Activated naive CD8-positive, alpha-beta T cell treated with anti-CD3 and anti-CD28 coated beads for 36 hours (primary cell): Measurements from ENCODE around the gene KCNK7. TPM values are rescaled to one million over a fixed set of nuclear protein-coding genes. Genes with fewer than 3 reads are reported as not detected.

ENCODE experiments used
- DNase-seq: peaks from one replicate; pipeline ENCODE4 v3.0.0; 2021
- H3K27ac Mint-ChIP-seq: one replicate; pipeline ENCODE4 v1.8.0; 2022; ENCODE audit warnings: mild to moderate bottlenecking, moderate library complexity, mixed read lengths
- H3K27me3 Mint-ChIP-seq: one replicate; pipeline ENCODE4 v1.8.0; 2022; ENCODE audit warnings: mild to moderate bottlenecking, mixed read lengths
- H3K36me3 Mint-ChIP-seq: one replicate; pipeline ENCODE4 v1.8.0; 2021; ENCODE audit warnings: mild to moderate bottlenecking, mixed read lengths
- H3K4me1 Mint-ChIP-seq: one replicate; pipeline ENCODE4 v1.8.0; 2021; ENCODE audit warnings: mixed read lengths
- H3K4me3 Mint-ChIP-seq: one replicate; pipeline ENCODE4 v1.8.0; 2022; ENCODE audit warnings: mild to moderate bottlenecking, moderate library complexity, mixed read lengths
- H3K9me3 Mint-ChIP-seq: one replicate; pipeline ENCODE4 v1.8.0; 2022; ENCODE audit warnings: mixed read lengths
- total RNA-seq, 2 experiments: library from RNA; stranded (reverse); gene quantifications; one replicate each; pipeline ENCODE4 v1.2.3, GENCODE V29; 2021

Gene KCNK7
- total RNA-seq, 2 experiments from 2014 or later: 0.37 to 0.62 TPM

DNA sequence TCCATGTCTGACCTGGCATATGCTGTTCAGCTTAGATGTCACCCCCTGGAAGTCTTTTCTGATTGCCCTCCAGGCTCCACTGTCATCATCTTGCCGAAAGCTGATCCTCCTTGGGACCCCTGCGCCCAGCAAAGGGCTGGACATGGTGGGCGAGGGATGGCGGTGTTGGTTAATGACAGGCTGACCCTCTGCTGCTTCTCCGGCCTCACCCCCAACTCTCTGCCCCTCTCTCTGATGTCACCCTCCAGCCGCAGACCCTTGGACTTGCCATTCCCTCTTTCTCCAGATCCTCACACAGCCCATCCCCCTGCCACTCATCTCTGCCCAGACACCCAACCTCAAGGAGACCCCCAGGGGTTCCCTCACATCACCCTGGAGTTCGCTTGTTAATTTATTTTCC lies 17.5 kb downstream of the KCNK7 start:
- H3K4me1 Mint-ChIP-seq: peaks cover 41% of the 10 kb centered on the region
- no peaks in the 10 kb centered on the region for H3K27me3 Mint-ChIP-seq
- DNase-seq: no peak
- H3K27ac Mint-ChIP-seq: peak overlapping the region; percentile 4
- H3K9me3 Mint-ChIP-seq: no peaks in the 10 kb centered on the region
- peaks cover 18% of the 10 kb centered on the region for H3K36me3 Mint-ChIP-seq
- peak overlapping the region; percentile 55 for H3K4me3 Mint-ChIP-seq

DNA sequence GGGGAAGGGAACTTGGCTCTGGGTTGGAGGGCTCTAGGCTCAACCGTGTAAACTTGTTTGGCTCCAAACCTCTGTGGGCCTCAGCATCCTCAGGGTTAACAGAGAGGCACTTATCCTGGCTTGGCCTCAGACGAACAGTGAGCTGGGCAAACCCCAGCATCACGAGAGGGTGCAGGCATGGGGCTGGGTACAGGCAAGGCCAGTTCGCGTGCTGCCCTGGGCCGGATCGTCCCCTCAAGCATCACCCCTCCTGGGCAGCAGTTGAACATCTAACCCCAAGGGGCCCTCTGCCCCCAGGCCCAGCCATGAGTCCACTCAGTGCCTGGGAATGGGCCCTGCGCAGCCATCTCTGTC lies 17.9 kb downstream of the KCNK7 start:
- Mint-ChIP-seq H3K27ac (peak overlapping the region; percentile 16), H3K9me3 (no peaks in the 10 kb centered on the region), H3K27me3 (no peaks in the 10 kb centered on the region), H3K4me3 (peak overlapping the region; percentile 55), H3K36me3 (peaks cover 22% of the 10 kb centered on the region), H3K4me1 (peaks cover 43% of the 10 kb centered on the region)
- DNase-seq: no peak

DNA sequence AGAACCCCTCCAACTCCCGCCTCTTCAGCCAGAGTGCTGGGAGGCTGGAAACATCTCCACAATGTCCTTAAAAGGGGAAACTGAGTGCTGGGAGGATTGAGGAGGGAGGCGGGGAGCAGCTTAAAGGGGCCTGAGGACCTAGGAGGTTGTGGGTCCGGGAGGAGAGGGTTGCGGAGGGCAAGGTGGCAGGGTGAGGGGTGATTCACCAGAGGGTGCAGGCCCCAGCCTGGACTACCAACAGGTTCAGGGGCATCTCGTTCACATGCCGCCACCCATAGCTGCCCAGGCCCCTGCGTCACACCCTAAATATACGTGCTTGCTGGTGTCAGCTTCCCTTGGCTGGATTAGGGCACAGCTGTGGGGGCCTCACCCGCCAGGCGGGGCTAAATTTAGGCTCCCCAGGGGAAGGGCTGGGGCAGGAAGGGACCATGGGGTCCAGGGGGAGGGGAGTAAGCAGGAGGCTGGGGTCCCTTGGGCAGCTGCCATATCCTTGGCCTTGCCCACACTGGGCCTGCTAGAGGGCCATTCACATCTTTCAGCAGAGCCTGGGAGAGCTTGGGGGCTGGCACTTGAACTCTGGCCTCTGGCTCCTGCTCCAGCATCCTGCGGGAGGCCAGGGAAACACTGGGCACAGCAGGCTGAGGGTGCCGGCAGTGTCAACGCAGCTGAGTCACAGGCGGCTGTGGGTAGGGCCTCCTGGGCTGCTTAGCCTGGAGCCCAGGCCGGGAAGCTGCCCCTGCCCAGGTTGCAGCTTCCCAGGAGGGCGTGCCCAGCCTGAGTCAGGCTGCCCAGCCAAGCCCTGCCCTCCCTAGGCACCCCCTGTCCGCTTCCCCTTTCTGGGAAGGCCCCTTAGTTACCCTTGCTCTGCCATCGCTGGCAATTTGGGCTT lies 18.5 kb downstream of the KCNK7 start:
- Mint-ChIP-seq H3K4me3 (peak overlapping the region; percentile 88), H3K27ac (peak overlapping the region; percentile 84), H3K4me1 (peaks cover 44% of the 10 kb centered on the region), H3K9me3 (no peaks in the 10 kb centered on the region), H3K27me3 (no peaks in the 10 kb centered on the region), H3K36me3 (peaks cover 23% of the 10 kb centered on the region)
- DNase-seq: peak; percentile 48

DNA sequence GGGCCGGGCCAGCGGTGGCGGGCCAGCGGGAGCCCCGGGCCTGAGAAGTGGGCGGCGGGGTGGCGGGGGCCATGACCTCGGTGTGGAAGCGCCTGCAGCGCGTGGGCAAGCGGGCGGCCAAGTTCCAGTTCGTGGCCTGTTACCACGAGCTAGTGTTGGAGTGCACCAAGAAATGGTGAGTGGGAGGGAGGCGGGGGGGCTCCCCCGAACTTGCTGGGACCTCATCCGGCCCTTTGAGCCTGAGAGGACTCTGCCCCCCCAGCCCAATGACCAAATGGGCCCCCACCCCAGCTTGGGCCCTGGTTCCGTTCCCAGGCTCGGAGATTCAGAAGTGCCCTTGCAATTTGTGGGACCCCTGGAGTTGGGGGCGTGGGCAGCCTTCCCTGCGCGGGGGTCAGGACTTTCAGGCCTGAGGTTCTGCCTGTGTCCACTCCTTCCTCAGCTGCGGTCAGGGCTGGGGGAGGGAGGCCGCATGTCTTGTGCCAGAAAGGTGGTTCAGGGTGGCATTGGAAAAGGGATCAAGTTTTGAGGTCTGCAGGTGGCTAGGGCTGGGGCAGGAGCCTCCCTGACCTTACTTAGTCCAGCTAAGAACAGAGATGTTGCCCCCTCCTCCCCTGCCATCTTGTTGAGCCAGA lies 19.3 kb downstream of the KCNK7 start:
- DNase-seq: no peak
- Mint-ChIP-seq H3K36me3 (peaks cover 26% of the 10 kb centered on the region), H3K27me3 (no peaks in the 10 kb centered on the region), H3K4me3 (peak overlapping the region; percentile 88), H3K4me1 (peaks cover 52% of the 10 kb centered on the region), H3K9me3 (no peaks in the 10 kb centered on the region), H3K27ac (peak overlapping the region; percentile 84)

DNA sequence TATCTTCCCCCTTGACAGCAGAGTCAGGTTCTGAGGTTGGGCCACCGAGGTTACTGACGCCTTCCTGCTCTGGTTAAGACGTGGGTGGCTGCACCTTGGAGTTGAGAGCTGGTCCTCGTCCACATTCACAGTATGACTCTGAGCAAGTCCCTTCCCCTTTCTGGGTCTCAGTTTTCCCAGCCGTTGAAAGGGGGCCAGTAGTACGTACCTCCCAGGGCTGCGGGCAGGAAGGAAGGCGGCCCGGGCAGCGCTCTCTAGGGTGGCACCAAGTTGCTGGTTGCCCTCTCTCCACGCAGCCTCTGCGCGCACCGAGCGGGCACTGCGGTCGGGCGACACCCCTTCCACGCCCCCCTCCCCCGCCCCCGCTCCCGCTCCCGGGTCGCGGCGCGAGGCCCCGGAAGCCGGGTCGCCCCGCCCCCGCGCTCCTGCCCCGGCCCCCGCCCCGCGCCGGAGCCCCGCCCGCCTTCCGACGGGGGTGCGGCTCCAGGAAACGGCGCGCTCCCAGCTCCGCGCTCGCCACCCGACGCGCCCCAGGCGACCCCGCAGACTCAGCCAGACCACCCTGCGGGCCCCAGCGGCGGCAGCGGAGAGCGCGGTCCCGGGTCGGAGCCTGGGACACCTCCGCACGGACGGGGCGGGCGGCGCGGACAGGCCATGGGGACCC lies 19.9 kb downstream of the KCNK7 start, which contains the start of gene EHBP1L1:
TSS of gene EHBP1L1 (plus strand) at position 486 of the 664 bp plus-strand sequence. CDS start 250 bp downstream, outside the sequence.
- Mint-ChIP-seq H3K4me3 (peak within 1 kb of the TSS; percentile 88), H3K4me1 (peaks cover 55% of the 10 kb centered on the region), H3K27me3 (no peaks in the 10 kb centered on the region), H3K9me3 (no peaks in the 10 kb centered on the region), H3K27ac (peak within 1 kb of the TSS; percentile 93), H3K36me3 (peaks cover 28% of the 10 kb centered on the region)
- DNase-seq: peak; percentile 84

DNA sequence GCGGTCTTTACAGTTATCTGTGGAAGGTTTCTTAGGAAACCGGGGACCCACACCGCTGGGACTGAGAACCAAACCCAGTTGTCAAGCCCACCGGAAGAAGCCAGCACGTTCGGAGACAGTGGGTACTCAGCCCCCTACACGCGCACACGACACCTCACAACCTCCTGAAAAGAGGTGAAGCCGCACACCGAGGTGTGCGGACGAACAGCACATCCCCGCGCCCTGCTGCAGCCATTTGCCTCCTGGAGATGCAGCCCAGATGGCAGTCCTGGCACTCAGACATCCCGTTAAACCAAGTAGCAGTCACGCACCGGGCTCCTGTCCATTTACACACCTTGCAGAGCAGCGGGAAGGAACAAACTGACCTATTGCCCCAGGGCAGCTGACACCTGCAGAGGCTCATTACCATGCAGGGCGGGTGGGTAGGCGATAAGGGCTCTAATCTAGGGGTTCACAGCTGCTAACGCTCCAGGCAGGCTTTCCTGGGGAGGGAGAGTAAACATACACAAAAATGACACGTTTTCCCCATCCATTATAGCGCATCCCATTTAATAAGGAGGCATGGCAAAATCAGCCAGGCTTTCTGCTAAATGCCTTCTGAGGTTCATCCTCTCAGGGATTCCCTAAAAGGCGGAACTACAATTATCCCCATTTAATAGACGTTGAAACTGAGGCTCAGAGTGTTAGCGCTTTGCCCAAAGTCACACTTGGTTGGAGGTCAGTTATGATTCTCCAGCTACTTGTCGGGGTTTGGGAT lies 20.6 kb downstream of the KCNK7 start:
- DNase-seq: no peak
- no peaks in the 10 kb centered on the region for H3K27me3 Mint-ChIP-seq
- peak overlapping the region; percentile 93 for H3K27ac Mint-ChIP-seq
- peaks cover 30% of the 10 kb centered on the region for H3K36me3 Mint-ChIP-seq
- peak overlapping the region; percentile 82 for H3K4me3 Mint-ChIP-seq
- no peaks in the 10 kb centered on the region for H3K9me3 Mint-ChIP-seq
- peaks cover 55% of the 10 kb centered on the region for H3K4me1 Mint-ChIP-seq

DNA sequence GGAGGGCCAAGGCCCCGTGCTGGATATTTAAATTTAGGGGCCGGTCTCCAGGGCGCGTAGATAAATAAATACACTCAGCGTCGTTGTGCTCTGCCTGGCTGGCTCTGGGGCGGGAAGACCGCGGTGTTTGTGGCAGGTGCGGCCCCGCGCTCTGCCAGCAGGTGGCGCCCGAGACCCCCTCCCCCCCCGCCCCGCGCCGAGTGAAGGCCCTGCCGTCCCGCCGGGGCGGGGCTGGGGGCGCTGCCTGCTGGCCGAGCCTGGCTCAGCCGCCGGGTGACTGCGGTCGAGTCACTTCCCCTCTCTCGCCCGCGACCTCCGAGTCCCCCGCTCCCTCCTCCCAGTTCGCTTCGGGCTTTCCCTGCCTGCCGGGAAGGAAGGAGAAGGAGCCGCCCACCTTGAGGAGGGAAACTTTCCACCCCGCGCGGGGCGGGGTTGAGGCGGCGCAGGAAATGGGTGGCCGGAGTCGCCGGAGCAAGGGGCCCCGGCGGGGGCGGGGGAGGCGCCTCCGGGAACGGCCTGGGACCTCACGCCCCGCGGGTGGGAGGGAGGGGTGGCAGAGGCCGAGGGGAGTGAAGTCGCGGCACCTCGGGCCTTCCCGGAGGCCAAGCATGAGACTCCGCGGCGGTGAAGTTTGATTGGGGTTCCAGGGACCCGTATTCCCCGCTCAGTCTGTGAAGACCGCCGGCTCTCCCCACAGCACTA lies 21.3 kb downstream of the KCNK7 start:
- Mint-ChIP-seq H3K36me3 (peaks cover 26% of the 10 kb centered on the region), H3K27me3 (no peaks in the 10 kb centered on the region), H3K9me3 (no peaks in the 10 kb centered on the region), H3K27ac (peak overlapping the region; percentile 93), H3K4me3 (peak overlapping the region; percentile 82), H3K4me1 (peaks cover 53% of the 10 kb centered on the region)
- DNase-seq: peak; percentile 96

DNA sequence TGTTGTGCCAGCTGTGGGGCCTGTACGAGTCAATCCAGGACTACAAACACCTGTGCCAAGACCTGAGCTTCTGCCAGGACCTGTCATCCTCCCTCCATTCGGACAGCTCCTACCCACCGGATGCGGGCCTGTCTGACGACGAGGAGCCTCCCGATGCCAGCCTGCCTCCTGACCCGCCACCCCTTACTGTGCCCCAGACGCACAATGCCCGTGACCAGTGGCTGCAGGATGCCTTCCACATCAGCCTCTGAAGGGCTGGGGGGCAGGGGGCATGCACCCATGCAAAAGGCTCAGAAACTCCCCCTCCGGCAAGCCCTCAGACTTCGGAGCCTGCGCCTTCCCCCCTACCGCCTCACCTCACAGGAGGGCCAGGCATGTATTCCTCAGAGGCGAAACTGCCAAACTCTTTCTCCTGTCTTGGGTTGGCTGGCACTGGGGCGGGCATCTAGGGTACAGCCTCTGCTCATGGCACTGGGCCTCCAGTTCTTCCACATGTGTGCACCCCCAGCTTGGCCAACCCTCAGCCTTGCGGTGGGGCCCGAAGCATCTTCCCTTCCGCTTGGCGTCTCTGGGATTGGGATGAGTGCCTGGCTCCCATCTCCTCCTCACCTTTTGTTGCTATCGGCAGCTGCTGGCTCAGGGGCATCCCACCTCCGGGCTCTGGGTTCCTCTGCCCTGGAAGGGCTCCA lies 22.1 kb downstream of the KCNK7 start:
- Mint-ChIP-seq H3K27me3 (no peaks in the 10 kb centered on the region), H3K4me3 (peak overlapping the region; percentile 79), H3K27ac (peak overlapping the region; percentile 86), H3K4me1 (peaks cover 51% of the 10 kb centered on the region), H3K36me3 (peaks cover 28% of the 10 kb centered on the region), H3K9me3 (no peaks in the 10 kb centered on the region)
- DNase-seq: no peak

DNA sequence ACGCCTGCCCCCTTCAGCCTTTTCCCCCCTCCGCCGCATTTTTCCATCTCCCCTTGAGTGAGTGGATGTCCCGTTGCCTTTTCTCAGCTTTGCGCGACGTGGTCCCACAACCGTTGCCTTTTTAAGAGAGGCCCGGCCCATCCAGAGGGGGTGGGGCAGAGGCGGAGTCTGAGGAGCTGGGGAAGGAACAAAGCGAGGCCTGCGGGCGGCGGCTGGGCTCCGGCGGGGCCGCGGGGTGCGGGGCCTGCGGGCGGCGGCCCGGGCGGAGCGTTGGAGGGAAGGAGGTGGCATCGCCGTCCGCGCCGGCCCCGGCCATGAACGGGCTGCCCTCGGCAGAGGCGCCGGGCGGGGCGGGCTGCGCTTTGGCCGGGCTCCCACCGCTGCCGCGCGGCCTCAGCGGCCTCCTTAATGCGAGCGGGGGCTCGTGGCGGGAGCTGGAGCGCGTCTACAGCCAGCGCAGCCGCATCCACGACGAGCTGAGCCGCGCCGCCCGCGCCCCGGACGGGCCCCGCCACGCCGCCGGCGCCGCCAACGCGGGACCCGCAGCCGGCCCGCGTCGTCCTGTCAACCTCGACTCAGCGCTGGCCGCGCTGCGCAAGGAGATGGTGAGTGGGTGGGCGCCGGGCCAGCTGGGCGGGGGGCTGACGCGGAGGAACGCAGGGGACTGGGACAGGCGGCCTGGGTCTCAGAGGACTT lies 23.1 kb downstream of the KCNK7 start, which contains the start of gene FAM89B:
TSS of gene FAM89B (plus strand) at position 183 of the 696 bp plus-strand sequence. CDS start at position 315, 132 bp downstream.
- Mint-ChIP-seq H3K4me3 (peak within 1 kb of the TSS; percentile 100), H3K27ac (peak within 1 kb of the TSS; percentile 86), H3K9me3 (no peaks in the 10 kb centered on the region), H3K27me3 (no peaks in the 10 kb centered on the region), H3K4me1 (peaks cover 46% of the 10 kb centered on the region), H3K36me3 (peaks cover 27% of the 10 kb centered on the region)
- peak; percentile 88 for DNase-seq

DNA sequence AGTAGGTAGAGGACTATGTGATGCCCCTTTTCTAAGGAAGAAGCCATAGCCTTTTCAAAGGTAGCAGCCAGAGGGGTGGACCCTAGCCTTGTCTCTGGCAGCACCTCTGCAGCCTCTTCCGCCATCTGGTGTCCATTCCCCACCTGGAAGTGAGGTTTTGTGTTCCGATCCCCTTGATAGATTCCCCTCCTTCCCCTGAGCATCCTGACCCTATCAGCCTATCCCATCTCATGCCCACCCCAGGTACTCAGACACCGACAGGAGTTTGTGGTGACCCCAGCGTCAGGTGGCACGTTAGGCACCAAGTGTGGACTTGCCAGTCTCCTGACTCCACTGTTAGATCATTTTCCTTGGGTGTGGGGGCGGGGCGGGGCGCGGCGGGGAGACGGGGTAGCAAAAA lies 23.7 kb downstream of the KCNK7 start:
- Mint-ChIP-seq H3K4me1 (peaks cover 49% of the 10 kb centered on the region), H3K9me3 (no peaks in the 10 kb centered on the region), H3K36me3 (peaks cover 27% of the 10 kb centered on the region), H3K27ac (peak overlapping the region; percentile 79), H3K27me3 (no peaks in the 10 kb centered on the region), H3K4me3 (peak overlapping the region; percentile 100)
- DNase-seq: no peak

DNA sequence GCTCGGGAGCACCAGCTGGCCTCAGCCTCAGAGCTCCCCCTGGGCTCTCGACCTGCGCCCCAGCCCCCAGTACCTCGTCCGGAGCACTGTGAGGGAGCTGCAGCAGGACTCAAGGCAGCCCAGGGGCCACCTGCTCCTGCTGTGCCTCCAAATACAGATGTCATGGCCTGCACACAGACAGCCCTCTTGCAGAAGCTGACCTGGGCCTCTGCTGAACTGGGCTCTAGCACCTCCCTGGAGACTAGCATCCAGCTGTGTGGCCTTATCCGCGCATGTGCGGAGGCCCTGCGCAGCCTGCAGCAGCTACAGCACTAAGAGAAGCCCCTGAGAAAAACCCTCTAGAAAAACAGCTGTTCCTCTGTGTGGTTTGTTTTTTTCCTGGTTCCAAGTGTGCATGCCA lies 24.2 kb downstream of the KCNK7 start:
- H3K4me3 Mint-ChIP-seq: peak overlapping the region; percentile 100
- H3K36me3 Mint-ChIP-seq: peaks cover 27% of the 10 kb centered on the region
- H3K27ac Mint-ChIP-seq: peak overlapping the region; percentile 97
- DNase-seq: no peak
- H3K27me3 Mint-ChIP-seq: no peaks in the 10 kb centered on the region
- peaks cover 49% of the 10 kb centered on the region for H3K4me1 Mint-ChIP-seq
- no peaks in the 10 kb centered on the region for H3K9me3 Mint-ChIP-seq

DNA sequence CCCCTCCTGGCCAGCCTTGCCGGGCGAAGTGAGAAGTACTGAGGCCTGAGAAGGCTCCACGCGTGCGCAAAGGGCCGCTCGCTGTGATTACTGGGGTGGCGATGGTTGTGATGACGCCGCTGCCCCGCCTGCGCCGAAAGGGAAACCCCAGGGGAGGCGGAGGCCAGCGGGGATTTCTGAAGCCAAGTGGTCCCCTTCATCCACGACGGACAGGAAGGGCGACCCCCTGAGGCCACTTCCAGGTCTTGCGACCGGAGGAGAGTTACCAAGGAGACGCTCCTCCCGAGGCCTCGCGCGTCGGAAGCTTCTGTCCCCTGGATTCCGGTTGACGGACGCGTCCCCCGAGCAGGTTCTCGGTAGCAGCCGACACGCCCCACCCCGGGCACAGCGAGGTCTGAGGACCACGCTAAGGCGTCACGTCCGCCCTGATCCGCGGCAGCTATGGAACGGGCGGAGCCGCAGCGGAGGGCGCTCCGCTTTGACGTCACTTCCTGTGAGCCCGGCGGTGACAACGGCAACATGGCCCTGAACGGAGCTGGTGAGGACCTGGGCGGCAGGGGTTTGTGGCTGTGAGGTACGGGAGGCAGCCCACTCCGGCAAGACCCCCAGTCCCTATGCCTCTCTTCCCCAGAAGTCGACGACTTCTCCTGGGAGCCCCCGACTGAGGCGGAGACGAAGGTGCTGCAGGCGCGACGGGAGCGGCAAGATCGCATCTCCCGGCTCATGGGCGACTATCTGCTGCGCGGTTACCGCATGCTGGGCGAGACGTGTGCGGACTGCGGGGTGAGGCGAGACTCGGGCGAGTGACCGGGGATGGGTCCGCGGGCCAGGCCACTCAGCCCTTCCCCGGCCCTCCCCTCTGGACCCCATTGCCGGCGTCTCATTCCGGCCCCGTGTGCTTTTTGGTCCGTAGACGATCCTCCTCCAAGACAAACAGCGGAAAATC lies 25.4 kb downstream of the KCNK7 start, which contains the start of gene ZNRD2:
TSS of gene ZNRD2 (plus strand) at position 505 of the 946 bp plus-strand sequence. CDS start at position 520, 15 bp downstream.
- Mint-ChIP-seq H3K27me3 (no peaks in the 10 kb centered on the region), H3K27ac (peak within 1 kb of the TSS; percentile 97), H3K9me3 (no peaks in the 10 kb centered on the region), H3K4me1 (peaks cover 56% of the 10 kb centered on the region), H3K4me3 (peak within 1 kb of the TSS; percentile 100), H3K36me3 (peaks cover 27% of the 10 kb centered on the region)
- DNase-seq: peak; percentile 100
